ENCODE results near the gene CYP27A1. TPM values are rescaled to one million over a fixed set of nuclear protein-coding genes. Genes with fewer than 3 reads are reported as not detected.

The CYP27A1 gene
- total and polyA plus RNA-seq, 2 of the 8 experiments (the other 6 are each of a cell fraction or from before 2014, with no cell fraction given) = 5.4 to 14.7 TPM

DNA sequence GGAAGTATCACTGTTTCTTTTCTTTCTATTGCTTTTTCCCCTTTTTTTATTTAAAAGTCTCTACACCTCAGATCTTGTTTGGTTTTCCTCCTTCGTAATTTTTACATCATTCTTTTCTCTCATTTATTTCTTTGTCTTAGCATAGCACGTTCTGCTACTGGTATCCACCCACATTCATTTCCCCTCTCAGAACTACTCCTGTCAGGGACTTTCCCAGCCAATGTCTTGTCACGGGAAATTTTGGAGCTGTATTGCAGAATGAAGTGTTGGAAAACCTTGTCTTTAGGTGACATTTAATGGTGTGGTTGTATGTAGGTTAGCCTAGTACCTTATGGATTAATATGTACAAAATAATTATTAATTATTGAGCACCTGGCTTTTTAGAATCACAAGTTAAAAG lies 37.3 kb upstream of the CYP27A1 start (continued):
- TF ChIP-seq CBX8 (IDR thresholded peaks at IDR 0.05; ENCODE audit: borderline replicate concordance, low read depth, low read length) = no peak
- TF ChIP-seq GABPA (IDR thresholded peaks at IDR 0.05; ENCODE audit: borderline replicate concordance, insufficient read depth, low read length) = no peak
- TF ChIP-seq SUZ12 (IDR thresholded peaks at IDR 0.05; ENCODE audit: low read length) = no peak
- no peak for TF ChIP-seq TBP (IDR thresholded peaks at IDR 0.05; ENCODE audit: low read depth, low read length)
- TF ChIP-seq PHF8 (conservative IDR thresholded peaks at IDR 0.05; ENCODE audit: low read depth, low read length) = no peak
- no peak for TF ChIP-seq TAF7 (optimal IDR thresholded peaks at IDR 0.05; ENCODE audit: borderline replicate concordance, low read depth, low read length)
- TF ChIP-seq POU5F1 (IDR thresholded peaks at IDR 0.05; ENCODE audit: low read depth, low read length) = no peak
- TF ChIP-seq CREB1 (IDR thresholded peaks at IDR 0.05) = no peak
